Measurements from ENCODE around the gene PRRC2A. TPM values are rescaled to one million over a fixed set of nuclear protein-coding genes. Genes with fewer than 3 reads are reported as not detected.

Gene PRRC2A
- polyA plus RNA-seq, 1 donor from 2014 or later = 39.9 TPM

DNA sequence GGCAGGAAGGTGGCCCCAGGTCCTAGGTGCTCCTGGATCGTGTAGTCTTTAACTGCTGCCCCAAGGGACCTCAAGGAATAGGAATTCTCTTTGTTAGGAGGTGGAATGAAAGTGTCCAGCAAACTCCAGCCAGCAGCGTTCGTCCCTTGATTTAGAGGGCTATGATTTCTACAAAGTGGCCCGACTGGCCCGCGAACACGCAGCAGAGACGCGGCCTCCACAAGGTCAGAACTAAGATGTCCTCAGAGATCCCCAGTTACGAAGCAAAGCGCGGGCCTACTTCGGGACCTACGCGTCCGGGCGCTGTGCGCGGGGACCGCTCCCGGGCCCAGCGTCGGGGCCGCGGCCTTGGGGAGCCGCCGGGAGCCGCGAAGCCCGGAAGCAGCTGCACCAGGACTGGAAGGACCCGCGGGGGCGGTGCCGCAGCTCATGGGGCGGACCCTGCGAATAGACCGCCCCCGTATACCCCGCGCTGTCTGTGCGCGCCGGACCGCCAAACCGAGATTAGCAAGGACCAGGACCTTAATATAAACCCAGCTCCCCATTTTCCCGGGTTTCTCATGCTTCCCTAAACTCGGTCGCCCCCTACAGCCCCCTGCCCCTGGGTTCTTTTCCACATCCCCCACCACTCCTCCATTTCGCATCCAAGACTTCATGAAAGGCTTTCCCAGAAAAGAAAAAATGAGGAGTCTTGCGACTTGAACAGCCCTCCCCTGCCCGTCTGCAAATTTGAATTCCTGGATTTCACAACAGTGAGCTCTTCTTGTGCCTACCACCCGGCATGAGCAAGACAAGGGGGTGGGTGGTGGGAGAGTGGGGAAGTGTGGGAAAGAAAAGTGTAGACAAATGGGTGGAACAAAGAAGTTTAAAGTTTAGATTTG is 40.1 kb downstream of the PRRC2A start, which contains the start of gene C6orf47:
Gene C6orf47, minus strand, starts transcription at position 398 of the 881 bp plus-strand sequence. CDS start 831 bp downstream, outside the sequence.
- no peaks in the 10 kb centered on the region for H3F3A ChIP-seq (ENCODE audit: insufficient read depth, low read length, poor library complexity, severe bottlenecking)
- peak within 1 kb of the TSS; percentile 80 for H2AFZ ChIP-seq (ENCODE audit: low read depth, low read length)
- peaks cover 40% of the 10 kb centered on the region for H3K79me2 ChIP-seq (replicated peaks; ENCODE audit: insufficient read depth, low read length)
- H3K36me3 ChIP-seq (ENCODE audit: insufficient read depth, low read length) = no peaks in the 10 kb centered on the region
- H3K27ac ChIP-seq (ENCODE audit: low read length) = peak within 1 kb of the TSS; percentile 62
- H3K9ac ChIP-seq (ENCODE audit: low read length) = peak within 1 kb of the TSS; percentile 85
- peak within 1 kb of the TSS; percentile 85 for H3K4me3 ChIP-seq (ENCODE audit: low read length)
- H3K4me2 ChIP-seq (ENCODE audit: low read length) = peak within 1 kb of the TSS; percentile 75
- no peaks in the 10 kb centered on the region for H4K20me1 ChIP-seq (ENCODE audit: insufficient read depth)
- no peaks in the 10 kb centered on the region for H3K9me2 ChIP-seq (ENCODE audit: insufficient read depth, low read length)
- TF ChIP-seq EZH2 (IDR thresholded peaks at IDR 0.05; ENCODE audit: borderline replicate concordance, insufficient read depth, low read length, poor library complexity, severe bottlenecking) = no peak
- no peak for TF ChIP-seq EP300 (conservative IDR thresholded peaks at IDR 0.05; ENCODE audit: poor library complexity, severe bottlenecking)
- TF ChIP-seq SMC3 (conservative IDR thresholded peaks at IDR 0.05; ENCODE audit: poor library complexity) = peak; percentile 37
- no peak for TF ChIP-seq RAD21 (conservative IDR thresholded peaks at IDR 0.05)
- TF ChIP-seq POLR2AphosphoS5 (IDR thresholded peaks at IDR 0.05) = peak; percentile 73
- TF ChIP-seq, protein P1, sequence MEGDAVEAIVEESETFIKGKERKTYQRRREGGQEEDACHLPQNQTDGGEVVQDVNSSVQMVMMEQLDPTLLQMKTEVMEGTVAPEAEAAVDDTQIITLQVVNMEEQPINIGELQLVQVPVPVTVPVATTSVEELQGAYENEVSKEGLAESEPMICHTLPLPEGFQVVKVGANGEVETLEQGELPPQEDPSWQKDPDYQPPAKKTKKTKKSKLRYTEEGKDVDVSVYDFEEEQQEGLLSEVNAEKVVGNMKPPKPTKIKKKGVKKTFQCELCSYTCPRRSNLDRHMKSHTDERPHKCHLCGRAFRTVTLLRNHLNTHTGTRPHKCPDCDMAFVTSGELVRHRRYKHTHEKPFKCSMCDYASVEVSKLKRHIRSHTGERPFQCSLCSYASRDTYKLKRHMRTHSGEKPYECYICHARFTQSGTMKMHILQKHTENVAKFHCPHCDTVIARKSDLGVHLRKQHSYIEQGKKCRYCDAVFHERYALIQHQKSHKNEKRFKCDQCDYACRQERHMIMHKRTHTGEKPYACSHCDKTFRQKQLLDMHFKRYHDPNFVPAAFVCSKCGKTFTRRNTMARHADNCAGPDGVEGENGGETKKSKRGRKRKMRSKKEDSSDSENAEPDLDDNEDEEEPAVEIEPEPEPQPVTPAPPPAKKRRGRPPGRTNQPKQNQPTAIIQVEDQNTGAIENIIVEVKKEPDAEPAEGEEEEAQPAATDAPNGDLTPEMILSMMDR (IDR thresholded peaks at IDR 0.05; ENCODE audit: poor library complexity, severe bottlenecking) = no peak
- TF ChIP-seq, protein P2, sequence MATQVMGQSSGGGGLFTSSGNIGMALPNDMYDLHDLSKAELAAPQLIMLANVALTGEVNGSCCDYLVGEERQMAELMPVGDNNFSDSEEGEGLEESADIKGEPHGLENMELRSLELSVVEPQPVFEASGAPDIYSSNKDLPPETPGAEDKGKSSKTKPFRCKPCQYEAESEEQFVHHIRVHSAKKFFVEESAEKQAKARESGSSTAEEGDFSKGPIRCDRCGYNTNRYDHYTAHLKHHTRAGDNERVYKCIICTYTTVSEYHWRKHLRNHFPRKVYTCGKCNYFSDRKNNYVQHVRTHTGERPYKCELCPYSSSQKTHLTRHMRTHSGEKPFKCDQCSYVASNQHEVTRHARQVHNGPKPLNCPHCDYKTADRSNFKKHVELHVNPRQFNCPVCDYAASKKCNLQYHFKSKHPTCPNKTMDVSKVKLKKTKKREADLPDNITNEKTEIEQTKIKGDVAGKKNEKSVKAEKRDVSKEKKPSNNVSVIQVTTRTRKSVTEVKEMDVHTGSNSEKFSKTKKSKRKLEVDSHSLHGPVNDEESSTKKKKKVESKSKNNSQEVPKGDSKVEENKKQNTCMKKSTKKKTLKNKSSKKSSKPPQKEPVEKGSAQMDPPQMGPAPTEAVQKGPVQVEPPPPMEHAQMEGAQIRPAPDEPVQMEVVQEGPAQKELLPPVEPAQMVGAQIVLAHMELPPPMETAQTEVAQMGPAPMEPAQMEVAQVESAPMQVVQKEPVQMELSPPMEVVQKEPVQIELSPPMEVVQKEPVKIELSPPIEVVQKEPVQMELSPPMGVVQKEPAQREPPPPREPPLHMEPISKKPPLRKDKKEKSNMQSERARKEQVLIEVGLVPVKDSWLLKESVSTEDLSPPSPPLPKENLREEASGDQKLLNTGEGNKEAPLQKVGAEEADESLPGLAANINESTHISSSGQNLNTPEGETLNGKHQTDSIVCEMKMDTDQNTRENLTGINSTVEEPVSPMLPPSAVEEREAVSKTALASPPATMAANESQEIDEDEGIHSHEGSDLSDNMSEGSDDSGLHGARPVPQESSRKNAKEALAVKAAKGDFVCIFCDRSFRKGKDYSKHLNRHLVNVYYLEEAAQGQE (IDR thresholded peaks at IDR 0.05; ENCODE audit: borderline replicate concordance) = peak; percentile 44
- peak; percentile 67 for TF ChIP-seq MXI1 (conservative IDR thresholded peaks at IDR 0.05; ENCODE audit: poor library complexity, severe bottlenecking)
- TF ChIP-seq TAF1 (IDR thresholded peaks at IDR 0.05; ENCODE audit: low read depth) = peak; percentile 42
- H3K9me3 ChIP-seq (ENCODE audit: low read length) = no peaks in the 10 kb centered on the region
- H3K27me3 ChIP-seq (ENCODE audit: insufficient read depth, low read depth, low read length) = no peaks in the 10 kb centered on the region

DNA sequence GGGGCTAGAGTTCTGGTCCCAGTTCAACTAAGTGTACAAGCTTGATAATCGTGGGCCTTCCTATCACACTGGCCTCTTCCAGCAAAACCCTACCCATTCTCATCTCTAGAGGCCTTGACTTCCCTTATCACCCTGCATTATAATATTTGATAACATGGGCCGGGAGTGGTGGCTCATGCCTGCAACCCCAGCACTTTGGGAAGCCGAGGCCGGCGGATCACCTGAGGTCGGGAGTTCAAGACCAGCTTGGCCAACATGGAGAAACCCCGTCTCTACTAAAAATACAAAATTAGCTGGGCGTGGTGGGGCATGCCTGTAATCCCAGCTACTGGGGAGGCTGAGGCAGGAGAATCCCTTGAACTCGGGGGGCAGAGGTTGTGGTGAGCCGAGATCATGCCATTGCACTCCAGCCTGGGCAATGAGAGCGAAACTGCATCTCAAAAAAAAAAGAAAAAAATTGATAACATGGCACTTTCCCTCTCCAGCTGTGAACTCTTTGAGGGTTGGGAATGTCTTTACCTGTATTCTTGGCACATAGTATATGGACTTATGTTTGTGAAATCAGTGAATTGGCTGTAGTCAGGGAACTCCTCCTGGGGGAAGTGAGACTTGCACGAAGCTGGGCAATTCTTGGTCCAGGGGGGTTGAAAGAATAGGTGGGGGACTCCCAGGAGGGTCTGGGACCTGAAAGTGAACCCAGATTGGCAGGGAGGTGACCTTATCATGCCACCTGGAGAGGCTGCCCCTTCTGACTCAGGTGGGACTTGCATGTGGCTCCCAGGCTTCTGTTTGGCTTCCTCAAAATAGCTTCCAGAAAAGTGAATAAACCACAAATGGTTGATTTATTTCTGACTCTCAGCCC is 41.0 kb downstream of the PRRC2A start:
- H2AFZ ChIP-seq (ENCODE audit: low read depth, low read length) = no peak overlapping the region
- H3K27ac ChIP-seq (ENCODE audit: low read length) = peak overlapping the region; percentile 62
- H3K9ac ChIP-seq (ENCODE audit: low read length) = peak overlapping the region; percentile 85
- no peaks in the 10 kb centered on the region for H3K27me3 ChIP-seq (ENCODE audit: insufficient read depth, low read depth, low read length)
- peaks cover 45% of the 10 kb centered on the region for H3K79me2 ChIP-seq (replicated peaks; ENCODE audit: insufficient read depth, low read length)
- H3K4me3 ChIP-seq (ENCODE audit: low read length) = peak overlapping the region; percentile 85
- no peaks in the 10 kb centered on the region for H3K36me3 ChIP-seq (ENCODE audit: insufficient read depth, low read length)
- H3K9me2 ChIP-seq (ENCODE audit: insufficient read depth, low read length) = no peaks in the 10 kb centered on the region
- H3F3A ChIP-seq (ENCODE audit: insufficient read depth, low read length, poor library complexity, severe bottlenecking) = no peaks in the 10 kb centered on the region
- no peaks in the 10 kb centered on the region for H3K9me3 ChIP-seq (ENCODE audit: low read length)
- peak overlapping the region; percentile 75 for H3K4me2 ChIP-seq (ENCODE audit: low read length)
- no peaks in the 10 kb centered on the region for H4K20me1 ChIP-seq (ENCODE audit: insufficient read depth)
- no peak for TF ChIP-seq TAF1 (IDR thresholded peaks at IDR 0.05; ENCODE audit: low read depth)
- no peak for TF ChIP-seq SMC3 (conservative IDR thresholded peaks at IDR 0.05; ENCODE audit: poor library complexity)
- TF ChIP-seq POLR2AphosphoS5 (IDR thresholded peaks at IDR 0.05) = no peak
- TF ChIP-seq MXI1 (conservative IDR thresholded peaks at IDR 0.05; ENCODE audit: poor library complexity, severe bottlenecking) = no peak
- TF ChIP-seq, protein P2 (IDR thresholded peaks at IDR 0.05; ENCODE audit: borderline replicate concordance) = no peak
- TF ChIP-seq, protein P1 (IDR thresholded peaks at IDR 0.05; ENCODE audit: poor library complexity, severe bottlenecking) = no peak
- TF ChIP-seq EZH2 (IDR thresholded peaks at IDR 0.05; ENCODE audit: borderline replicate concordance, insufficient read depth, low read length, poor library complexity, severe bottlenecking) = no peak
- TF ChIP-seq EP300 (conservative IDR thresholded peaks at IDR 0.05; ENCODE audit: poor library complexity, severe bottlenecking) = no peak
- no peak for TF ChIP-seq RAD21 (conservative IDR thresholded peaks at IDR 0.05)

Measured in neural cell (in vitro differentiated cells).